H9 (cell line): ENCODE data around the gene GRID2. TPM values are rescaled to one million over a fixed set of nuclear protein-coding genes. Genes with fewer than 3 reads are reported as not detected.

Source experiments
- DNase-seq: peaks from one replicate; pipeline ENCODE4 v3.0.0-alpha.2; 2017
- H2AFZ ChIP-seq: one replicate; pipeline ENCODE4 v1.6.1; 2013; ENCODE audit warnings: mild to moderate bottlenecking, low read length, control low read depth, moderate library complexity
- H2AK5ac ChIP-seq: 2 replicates; pipeline ENCODE4 v1.6.1; 2013; ENCODE audit warnings: low read length, control low read depth, mixed read lengths; ENCODE audit not compliant: insufficient read length
- H2BK120ac ChIP-seq: one replicate; pipeline ENCODE4 v1.6.1; 2013; ENCODE audit warnings: low read depth, mild to moderate bottlenecking, low read length, control low read depth, inconsistent platforms; ENCODE audit not compliant: poor library complexity, severe bottlenecking
- H2BK12ac ChIP-seq: 2 replicates; pipeline ENCODE4 v1.6.1; 2013; ENCODE audit warnings: low read length, control low read depth, mixed read lengths, low read depth; ENCODE audit not compliant: insufficient read length
- H2BK15ac ChIP-seq: 2 replicates; pipeline ENCODE4 v1.6.1; 2013; ENCODE audit warnings: low read depth, low read length, control low read depth
- H2BK20ac ChIP-seq: one replicate; pipeline ENCODE4 v1.6.1; 2013; ENCODE audit warnings: low read depth, mild to moderate bottlenecking, low read length, control low read depth, inconsistent platforms; ENCODE audit not compliant: poor library complexity, severe bottlenecking
- H2BK5ac ChIP-seq: 2 replicates; pipeline ENCODE4 v1.6.1; 2013; ENCODE audit warnings: low read length, control low read depth, mixed read lengths; ENCODE audit not compliant: insufficient read length
- H3K14ac ChIP-seq: 2 replicates; pipeline ENCODE4 v1.6.1; 2013; ENCODE audit warnings: low read length, control low read depth; ENCODE audit not compliant: insufficient read depth
- H3K18ac ChIP-seq: 2 replicates; pipeline ENCODE4 v1.6.1; 2013; ENCODE audit warnings: low read depth, mild to moderate bottlenecking, mixed read lengths, low read length, control low read depth; ENCODE audit not compliant: insufficient read length
- H3K23ac ChIP-seq: 2 replicates; pipeline ENCODE4 v1.6.1; 2013; ENCODE audit warnings: low read length, control low read depth, mixed read lengths, low read depth; ENCODE audit not compliant: insufficient read length
- H3K23me2 ChIP-seq: 2 replicates; pipeline ENCODE4 v1.6.1; 2013; ENCODE audit warnings: low read depth, mild to moderate bottlenecking, mixed read lengths, low read length, control low read depth; ENCODE audit not compliant: insufficient read length, poor library complexity, severe bottlenecking
- H3K27ac ChIP-seq: 2 replicates; pipeline ENCODE4 v1.5.1; 2013; ENCODE audit warnings: low read length, control low read depth, mixed read lengths, low read depth; ENCODE audit not compliant: insufficient read length
- H3K27me3 ChIP-seq: 2 replicates; pipeline ENCODE4 v1.6.1; 2013; ENCODE audit warnings: low read length, control low read depth, inconsistent platforms; ENCODE audit not compliant: insufficient read depth
- H3K4ac ChIP-seq: 2 replicates; pipeline ENCODE4 v1.6.1; 2013; ENCODE audit warnings: low read depth, mild to moderate bottlenecking, control low read depth, inconsistent platforms, low read length, moderate library complexity
- H3K4me1 ChIP-seq: 2 replicates; pipeline ENCODE4 v1.6.1; 2013; ENCODE audit warnings: low read length, control low read depth, inconsistent platforms; ENCODE audit not compliant: insufficient read depth
- H3K4me2 ChIP-seq: 2 replicates; pipeline ENCODE4 v1.6.1; 2013; ENCODE audit warnings: low read length, control low read depth, mixed read lengths; ENCODE audit not compliant: insufficient read length, insufficient read depth
- H3K56ac ChIP-seq: 2 replicates; pipeline ENCODE4 v1.6.1; 2013; ENCODE audit warnings: low read depth, mild to moderate bottlenecking, mixed read lengths, low read length, control low read depth; ENCODE audit not compliant: insufficient read length
- H3K79me1 ChIP-seq: 2 replicates; pipeline ENCODE4 v1.6.1; 2013; ENCODE audit warnings: low read depth, mild to moderate bottlenecking, moderate library complexity, low read length, control low read depth, inconsistent platforms; ENCODE audit not compliant: insufficient read depth, poor library complexity, severe bottlenecking
- H3K79me2 ChIP-seq: 2 replicates; pipeline ENCODE4 v1.6.1; 2013; ENCODE audit warnings: low read length, control low read depth, inconsistent platforms; ENCODE audit not compliant: insufficient read depth
- H3K9ac ChIP-seq: 2 replicates; pipeline ENCODE4 v1.6.1; 2013; ENCODE audit warnings: low read length, control low read depth, mixed read lengths; ENCODE audit not compliant: insufficient read length; ENCODE audit errors: extremely low read depth
- H3K9me3 ChIP-seq: one replicate; pipeline ENCODE4 v1.6.1; 2013; ENCODE audit warnings: low read depth, low read length, inconsistent platforms; ENCODE audit not compliant: control insufficient read depth
- H3T11ph ChIP-seq: one replicate; pipeline ENCODE4 v1.6.1; 2013; ENCODE audit warnings: mild to moderate bottlenecking, low read length, control low read depth, inconsistent platforms
- H4K20me1 ChIP-seq: one replicate; pipeline ENCODE4 v1.6.1; 2013; ENCODE audit not compliant: control insufficient read depth, insufficient read length, insufficient read depth
- H4K5ac ChIP-seq: 2 replicates; pipeline ENCODE4 v1.6.1; 2013; ENCODE audit warnings: low read depth, mild to moderate bottlenecking, mixed read lengths, low read length, control low read depth; ENCODE audit not compliant: insufficient read length
- H4K8ac ChIP-seq: replicated peaks from 2 replicates; pipeline ENCODE4 v1.6.1; 2013; ENCODE audit warnings: low read length, control low read depth, mixed read lengths, low read depth; ENCODE audit not compliant: insufficient read length
- H4K91ac ChIP-seq: 2 replicates; pipeline ENCODE4 v1.6.1; 2013; ENCODE audit warnings: low read depth, mild to moderate bottlenecking, moderate library complexity, mixed read lengths, low read length, control low read depth; ENCODE audit not compliant: insufficient read length
- H3K27ac Mint-ChIP-seq, 3 experiments: 2 replicates in 2 of 3; 3 replicates in 1 of 3; pipeline ENCODE4 v1.8.0; 2020 to 2021; ENCODE audit warnings: mixed read lengths in 3 of 3, mild to moderate bottlenecking in 1 of 3, moderate library complexity in 1 of 3
- H3K27me3 Mint-ChIP-seq: 2 replicates; pipeline ENCODE4 v1.8.0; 2021; ENCODE audit warnings: low read depth, mild to moderate bottlenecking, moderate library complexity, mixed read lengths
- H3K36me3 Mint-ChIP-seq, 3 experiments: 2 replicates in 2 of 3; 3 replicates in 1 of 3; pipeline ENCODE4 v1.8.0; 2020 to 2021; ENCODE audit warnings: low read depth in 3 of 3, mixed read lengths in 3 of 3; ENCODE audit not compliant: insufficient read depth in 1 of 3
- H3K4me1 Mint-ChIP-seq, 2 experiments: 2 replicates each; pipeline ENCODE4 v1.8.0; 2020; ENCODE audit warnings: mixed read lengths in 2 of 2
- H3K4me3 Mint-ChIP-seq, 2 experiments: 2 replicates in 1 of 2; 3 replicates in 1 of 2; pipeline ENCODE4 v1.8.0; 2020 to 2021; ENCODE audit warnings: mild to moderate bottlenecking in 2 of 2, mixed read lengths in 2 of 2, moderate library complexity in 1 of 2
- H3K9me3 Mint-ChIP-seq, 2 experiments: 2 replicates in 1 of 2; 3 replicates in 1 of 2; pipeline ENCODE4 v1.8.0; 2020; ENCODE audit warnings: mild to moderate bottlenecking in 2 of 2, mixed read lengths in 2 of 2, moderate library complexity in 1 of 2
- CTCF ChIP-seq: fragments of 200-600 bp; sonication (generic); conservative IDR thresholded peaks from 3 replicates; pipeline ENCODE4 v1.8.0; 2021; ENCODE audit warnings: antibody characterized with exemption, mild to moderate bottlenecking
- WGBS: extraction: QIAGEN DNeasy Blood & Tissue Kit; methylation state at CpG from one replicate; pipeline ENCODE4 v1.1.7; 2013; ENCODE audit warnings: missing lambda C conversion rate, low lambda C conversion rate, mixed read lengths; ENCODE audit not compliant: insufficient read length; ENCODE audit errors: extremely low coverage; 5-methylcytosine and 5-hydroxymethylcytosine counted together
- total RNA-seq: library from RNA; stranded (reverse); gene quantifications from 2 replicates; pipeline ENCODE4 v1.2.1, GENCODE V29; 2021

Gene GRID2
- total RNA-seq, 1 experiment from 2014 or later, result 21.8 TPM

DNA sequence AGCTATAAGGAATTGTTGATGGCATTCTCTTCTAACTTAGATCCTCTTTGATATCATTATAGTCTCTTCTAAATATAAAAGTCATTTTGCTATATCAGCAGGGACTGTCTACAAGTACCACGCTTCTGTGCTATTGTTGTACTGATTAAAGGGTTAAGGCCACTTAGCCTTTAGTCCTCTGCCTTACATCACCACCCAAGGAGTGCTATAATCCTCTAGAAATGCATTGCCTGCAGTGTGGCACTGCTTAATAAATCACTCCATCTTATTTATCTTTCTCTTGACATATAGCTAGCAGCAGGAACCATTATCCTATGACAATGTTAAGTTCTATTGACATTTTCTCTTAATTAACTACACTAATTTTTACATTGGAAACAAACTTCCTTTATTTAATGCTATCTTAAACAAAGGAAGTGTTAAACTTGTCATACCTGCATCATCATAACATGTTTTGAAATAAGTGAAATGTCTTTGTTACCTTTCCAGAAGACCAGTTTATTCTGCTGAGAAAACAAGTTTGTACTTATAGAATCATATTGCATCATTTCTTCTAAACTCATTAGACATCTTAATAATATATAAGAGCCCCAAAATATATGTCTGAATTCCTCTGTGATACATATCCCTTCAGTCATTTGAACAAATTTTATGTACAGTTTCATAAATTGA, 1163.9 kb downstream of the GRID2 start:
- no peak overlapping the region for H3K4me3 Mint-ChIP-seq
- Histone ChIP-seq H4K91ac (no peak overlapping the region), H2BK15ac (no peak overlapping the region), H2AK5ac (no peak overlapping the region), H3K4me2 (no peak overlapping the region), H3K23me2 (no peaks in the 10 kb centered on the region), H3T11ph (no peak overlapping the region), H3K9ac (no peak overlapping the region), H3K18ac (no peak overlapping the region), H3K79me2 (no peaks in the 10 kb centered on the region), H2BK5ac (no peak overlapping the region), H4K20me1 (no peaks in the 10 kb centered on the region), H3K4me1 (no peaks in the 10 kb centered on the region), H3K9me3 (no peaks in the 10 kb centered on the region), H3K4ac (no peak overlapping the region), H3K56ac (no peak overlapping the region), H2BK20ac (no peak overlapping the region), H2BK120ac (no peak overlapping the region), H3K27me3 (no peaks in the 10 kb centered on the region), H2AFZ (no peak overlapping the region), H3K23ac (no peak overlapping the region), H4K5ac (no peak overlapping the region), H3K27ac (no peak overlapping the region), H4K8ac (no peak overlapping the region), H3K14ac (no peak overlapping the region), H3K79me1 (no peaks in the 10 kb centered on the region), H2BK12ac (no peak overlapping the region)
- TF ChIP-seq CTCF, result no peak
- WGBS, result no CpG with 5 or more reads among the region's 1 CpG
- no peaks in the 10 kb centered on the region for H3K36me3 Mint-ChIP-seq
- H3K4me1 Mint-ChIP-seq, result peaks cover 3% of the 10 kb centered on the region in 2 experiments
- no peaks in the 10 kb centered on the region for H3K27me3 Mint-ChIP-seq
- H3K27ac Mint-ChIP-seq, result no peak overlapping the region
- DNase-seq, result no peak
- H3K9me3 Mint-ChIP-seq, result no peaks in the 10 kb centered on the region
